HepG2 (cell line): Measurements from ENCODE around the gene BBS1. TPM values are rescaled to one million over a fixed set of nuclear protein-coding genes. Genes with fewer than 3 reads are reported as not detected.

Experiments
- ATAC-seq: fragments of 200-7000 bp; cut with Tn5 transposase; 3 replicates; pipeline ENCODE4 v1.9.1; 2020; ENCODE audit warnings: mild to moderate bottlenecking, moderate library complexity
- BruUV-seq: library from RNA; stranded (reverse); fragments of 400-500 nt; replicated peaks from 2 replicates; lab custom pipeline; 2021; lab: Mats Ljungman, UMichigan
- CTCF ChIA-PET: fragments of 300-600 bp; formaldehyde crosslinking; extraction: SDS; loops from one replicate; lab custom pipeline; 2021; ENCODE audit warnings: low total read pairs, inconsistent platforms, low intra/inter-chr PET ratio; lab: Yijun Ruan, JAX
- POLR2A ChIA-PET: fragments of 350-600 bp; sonication (Branson Sonifier 250); formaldehyde crosslinking; loops from one replicate; lab custom pipeline; 2020; ENCODE audit warnings: antibody characterized with exemption, inconsistent platforms; lab: Yijun Ruan, JAX
- DNase-seq: peaks from one replicate; pipeline ENCODE4 v3.0.0-alpha.2; 2015; ENCODE audit warnings: low spot score
- FAIRE-seq: peaks from 3 replicates; lab custom pipeline; 2011; peaks lifted over from hg19 to GRCh38; lab: Jason Lieb, UNC
- H2AFZ ChIP-seq: one replicate; pipeline ENCODE4 v1.6.1; 2011; ENCODE audit warnings: low read length, inconsistent platforms
- H3K27ac ChIP-seq: fragments of 300-600 bp; 3 replicates; pipeline ENCODE4 v1.8.0; 2011; ENCODE audit warnings: mixed run types, mild to moderate bottlenecking, mixed read lengths, low read length, inconsistent platforms; ENCODE audit not compliant: insufficient read depth; ENCODE audit errors: extremely low read length
- H3K27me3 ChIP-seq, 2 experiments: fragments of 200-600 bp in 1 of 2; 2 replicates in 1 of 2; 3 replicates in 1 of 2; pipeline versions ENCODE4 v1.6.0 to v1.8.0; 2011; ENCODE audit warnings: low read length in 2 of 2, mild to moderate bottlenecking in 2 of 2, moderate library complexity in 2 of 2, inconsistent platforms in 1 of 2; ENCODE audit not compliant: insufficient read depth in 2 of 2, control insufficient read depth in 1 of 2
- H3K36me3 ChIP-seq, 2 experiments: fragments of 200-600 bp in 1 of 2; replicated peaks in 1 of 2; 2 replicates in 1 of 2; 3 replicates in 1 of 2; pipeline versions ENCODE4 v1.5.1 to v1.8.0; 2011; ENCODE audit warnings: low read length in 2 of 2, inconsistent platforms in 1 of 2; ENCODE audit not compliant: insufficient read depth in 2 of 2, control insufficient read depth in 1 of 2
- H3K4me1 ChIP-seq: 2 replicates; pipeline ENCODE4 v1.5.1; 2012; ENCODE audit warnings: low read length, inconsistent platforms; ENCODE audit not compliant: insufficient read depth
- H3K4me2 ChIP-seq: 2 replicates; pipeline ENCODE4 v1.6.0; 2011; ENCODE audit warnings: low read depth, low read length, inconsistent platforms
- H3K4me3 ChIP-seq, 3 experiments: fragments of 200-600 bp in 1 of 3; sonication (generic), shearing (Covaris generic) in 1 of 3; replicated peaks in 1 of 3; 2 replicates each; pipeline ENCODE4 v1.5.1; 2011 to 2016; ENCODE audit warnings: low read length in 3 of 3, inconsistent platforms in 2 of 3, low read depth in 2 of 3, mild to moderate bottlenecking in 2 of 3, control low read depth in 1 of 3, mixed read lengths in 1 of 3; ENCODE audit not compliant: insufficient read depth in 1 of 3
- H3K79me2 ChIP-seq: one replicate; pipeline ENCODE4 v1.6.1; 2011; ENCODE audit warnings: low read length, inconsistent platforms; ENCODE audit not compliant: insufficient read depth
- H3K9ac ChIP-seq: 2 replicates; pipeline ENCODE4 v1.6.0; 2011; ENCODE audit warnings: mild to moderate bottlenecking, low read depth, low read length, inconsistent platforms; ENCODE audit not compliant: insufficient read depth
- H3K9me3 ChIP-seq: 2 replicates; pipeline ENCODE4 v1.5.1; 2012; ENCODE audit warnings: mild to moderate bottlenecking, low read length
- H4K20me1 ChIP-seq: 2 replicates; pipeline ENCODE4 v1.6.0; 2011; ENCODE audit warnings: inconsistent platforms, mild to moderate bottlenecking, low read length, moderate library complexity; ENCODE audit not compliant: insufficient read depth
- CENPX ChIP-seq: sonication (generic); formaldehyde crosslinking; IDR thresholded peaks from 2 replicates; pipeline ENCODE4 v1.9.0; 2021; ENCODE audit warnings: mild to moderate bottlenecking, missing genetic modification reagents, moderate library complexity
- EHMT2 ChIP-seq: fragments of 200-600 bp; sonication (generic); IDR thresholded peaks from 2 replicates; pipeline ENCODE4 v1.7.0; 2017; ENCODE audit warnings: antibody characterized with exemption, low read depth, low read length, borderline replicate concordance
- FIP1L1 ChIP-seq: fragments of 200-400 bp; formaldehyde crosslinking; IDR thresholded peaks from 2 replicates; pipeline ENCODE4 v1.6.1; 2018; ENCODE audit warnings: low read depth, mild to moderate bottlenecking, low read length, moderate library complexity, borderline replicate concordance; ENCODE audit not compliant: insufficient read depth
- HOXA7 ChIP-seq: sonication (generic); formaldehyde crosslinking; IDR thresholded peaks from 2 replicates; pipeline ENCODE4 v1.8.1; 2022; ENCODE audit warnings: mild to moderate bottlenecking, missing genetic modification reagents, moderate library complexity
- MAFK ChIP-seq, 2 experiments: IDR thresholded peaks in 1 of 2; conservative IDR thresholded peaks in 1 of 2; 2 replicates each; pipeline ENCODE4 v1.6.1; 2011; ENCODE audit warnings: improper control_type of control experiment in 2 of 2, low read length in 2 of 2
- REST ChIP-seq, 2 experiments: IDR thresholded peaks; 2 replicates each; pipeline ENCODE4 v1.6.1; 2011 to 2012; ENCODE audit warnings: low read length in 2 of 2, borderline replicate concordance in 1 of 2, low read depth in 1 of 2, mild to moderate bottlenecking in 1 of 2, moderate library complexity in 1 of 2
- TCF12 ChIP-seq, 2 experiments: fragments of 450-650 bp in 1 of 2; sonication (generic) in 1 of 2; formaldehyde crosslinking in 1 of 2; IDR thresholded peaks; 2 replicates each; pipeline versions ENCODE4 v1.6.1 to v1.8.0; 2017 to 2022; ENCODE audit warnings: antibody characterized with exemption in 1 of 2, mild to moderate bottlenecking in 1 of 2, missing genetic modification reagents in 1 of 2, moderate library complexity in 1 of 2
- TP53 ChIP-seq: sonication (generic); formaldehyde crosslinking; conservative IDR thresholded peaks from 2 replicates; pipeline ENCODE4 v1.4.0; 2020; ENCODE audit warnings: missing genetic modification reagents
- TRIM24 ChIP-seq: sonication (generic); formaldehyde crosslinking; IDR thresholded peaks from 2 replicates; pipeline ENCODE4 v1.8.0; 2022; ENCODE audit warnings: mild to moderate bottlenecking, missing genetic modification reagents
- ZFP1 ChIP-seq: IDR thresholded peaks from 2 replicates; pipeline ENCODE4 v1.6.1; 2016
- ZNF317 ChIP-seq: sonication (generic); formaldehyde crosslinking; IDR thresholded peaks from 2 replicates; pipeline ENCODE4 v1.5.0; 2020; ENCODE audit warnings: mild to moderate bottlenecking, missing genetic modification reagents
- ZNF431 ChIP-seq: sonication (generic); formaldehyde crosslinking; IDR thresholded peaks from 2 replicates; pipeline ENCODE4 v1.9.0; 2022; ENCODE audit warnings: missing genetic modification reagents, low read depth, mild to moderate bottlenecking, borderline replicate concordance
- ZNF543 ChIP-seq: sonication (generic); formaldehyde crosslinking; IDR thresholded peaks from 2 replicates; pipeline ENCODE4 v1.4.0; 2020; ENCODE audit warnings: mild to moderate bottlenecking, missing genetic modification reagents
- ZNF572 ChIP-seq: sonication (generic); formaldehyde crosslinking; IDR thresholded peaks from 2 replicates; pipeline ENCODE4 v1.5.1; 2020; ENCODE audit warnings: mild to moderate bottlenecking, missing genetic modification reagents
- ZNF790 ChIP-seq: sonication (generic); formaldehyde crosslinking; IDR thresholded peaks from 2 replicates; pipeline ENCODE4 v1.8.0; 2022; ENCODE audit warnings: missing genetic modification reagents, mild to moderate bottlenecking, borderline replicate concordance
- WGBS: methylation state at CpG from one replicate; pipeline ENCODE4 v1.1.6; 2017; ENCODE audit warnings: low lambda C conversion rate; 5-methylcytosine and 5-hydroxymethylcytosine counted together
- in situ Hi-C: cut with HindIII; loops from 2 replicates; pipeline ENCODE4 v1.10.0; 2017; ENCODE audit warnings: low pct_unique_long_range_greater_than_20kb; ENCODE audit not compliant: extremely low pct_ligation_motif_present
- intact Hi-C: fragments of 100-400 bp; cut with micrococcal nuclease; formaldehyde crosslinking; loops from one replicate; pipeline ENCODE4 v1.10.0; 2022; ENCODE audit not compliant: unreplicated experiment
- polyA plus RNA-seq, 8 experiments: library from polyadenylated mRNA; depleted of rRNA in 3 of 8; stranded (reverse) in 7 of 8; unstranded in 1 of 8; fragments of >200 nt; fragmentation: Illumina TruSeq in 4 of 8; extraction: Trizol in 4 of 8; gene quantifications; 2 replicates each; pipeline versions ENCODE4 v1.2.1 to v1.2.3, GENCODE V29; 2011 to 2016; ENCODE audit warnings: low read depth in 4 of 8, missing spikeins in 1 of 8, mixed read lengths in 1 of 8; ENCODE audit not compliant: insufficient read depth in 1 of 8
- total RNA-seq, 5 experiments: library from RNA; depleted of rRNA; stranded (reverse); fragments of >200 nt; fragmentation: Illumina TruSeq; extraction: Trizol; gene quantifications; 2 replicates each; pipeline ENCODE4 v1.2.3, GENCODE V29; 2016; ENCODE audit warnings: low read depth in 1 of 5
- TF ChIP-seq, protein P1 (sequence below): sonication (generic); formaldehyde crosslinking; IDR thresholded peaks from 2 replicates; pipeline ENCODE4 v1.5.0; 2020; ENCODE audit warnings: missing genetic modification reagents
- TF ChIP-seq, protein P2 (sequence below): sonication (generic); formaldehyde crosslinking; IDR thresholded peaks from 2 replicates; pipeline ENCODE4 v1.4.0; 2020; ENCODE audit warnings: missing genetic modification reagents

Gene BBS1
- total and polyA plus RNA-seq, 2 of the 13 experiments (the other 11 are each of a cell fraction or from before 2014, with no cell fraction given), result 11.7 to 14.1 TPM

- H3K9me3 ChIP-seq, result no peaks in the 10 kb centered on the region
- H4K20me1 ChIP-seq, result no peaks in the 10 kb centered on the region
- WGBS, result 95% methylated on average over 10 of the region's 10 CpGs
- H3K4me3 ChIP-seq, result no peak overlapping the region
- FAIRE-seq, result no peak
- ATAC-seq, result no peak
- H2AFZ ChIP-seq, result no peak overlapping the region
- H3K27me3 ChIP-seq, result no peaks in the 10 kb centered on the region; a peak in 3 of 5 replicates
- ChIA-PET CTCF (no interaction called here), POLR2A (no interaction called here)
- no peaks in the 10 kb centered on the region for H3K79me2 ChIP-seq
- no peaks in the 10 kb centered on the region for H3K36me3 ChIP-seq
- no peak overlapping the region for H3K9ac ChIP-seq
- TF ChIP-seq ZNF317 (CRISPR knock-in tag), result no peak
- no peak for TF ChIP-seq ZFP1 (CRISPR knock-in tag)
- no peak for TF ChIP-seq HOXA7
- TF ChIP-seq, protein P1, sequence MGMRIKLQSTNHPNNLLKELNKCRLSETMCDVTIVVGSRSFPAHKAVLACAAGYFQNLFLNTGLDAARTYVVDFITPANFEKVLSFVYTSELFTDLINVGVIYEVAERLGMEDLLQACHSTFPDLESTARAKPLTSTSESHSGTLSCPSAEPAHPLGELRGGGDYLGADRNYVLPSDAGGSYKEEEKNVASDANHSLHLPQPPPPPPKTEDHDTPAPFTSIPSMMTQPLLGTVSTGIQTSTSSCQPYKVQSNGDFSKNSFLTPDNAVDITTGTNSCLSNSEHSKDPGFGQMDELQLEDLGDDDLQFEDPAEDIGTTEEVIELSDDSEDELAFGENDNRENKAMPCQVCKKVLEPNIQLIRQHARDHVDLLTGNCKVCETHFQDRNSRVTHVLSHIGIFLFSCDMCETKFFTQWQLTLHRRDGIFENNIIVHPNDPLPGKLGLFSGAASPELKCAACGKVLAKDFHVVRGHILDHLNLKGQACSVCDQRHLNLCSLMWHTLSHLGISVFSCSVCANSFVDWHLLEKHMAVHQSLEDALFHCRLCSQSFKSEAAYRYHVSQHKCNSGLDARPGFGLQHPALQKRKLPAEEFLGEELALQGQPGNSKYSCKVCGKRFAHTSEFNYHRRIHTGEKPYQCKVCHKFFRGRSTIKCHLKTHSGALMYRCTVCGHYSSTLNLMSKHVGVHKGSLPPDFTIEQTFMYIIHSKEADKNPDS (CRISPR knock-in tag), result no peak
- no peak for TF ChIP-seq ZNF572
- no peak for TF ChIP-seq MAFK (conservative IDR thresholded peaks at IDR 0.05 in 1 of 2, IDR thresholded peaks at IDR 0.05 in 1 of 2; ENCODE audit: low read length in 2 of 2)
- no peak for TF ChIP-seq EHMT2
- TF ChIP-seq TP53 (CRISPR knock-in tag), result no peak
- TF ChIP-seq ZNF543 (CRISPR knock-in tag), result no peak
- TF ChIP-seq TCF12 (IDR thresholded peaks at IDR 0.05), result no peak
- no peak for TF ChIP-seq TCF12 (CRISPR knock-in tag; IDR thresholded peaks at IDR 0.05)
- no peak for TF ChIP-seq ZNF790 (CRISPR knock-in tag)
- no peak for TF ChIP-seq ZNF431
- no peak for TF ChIP-seq FIP1L1
- TF ChIP-seq REST (IDR thresholded peaks at IDR 0.05; ENCODE audit: borderline replicate concordance in 1 of 2, low read depth in 1 of 2, low read length in 2 of 2), result no peak
- TF ChIP-seq, protein P2, sequence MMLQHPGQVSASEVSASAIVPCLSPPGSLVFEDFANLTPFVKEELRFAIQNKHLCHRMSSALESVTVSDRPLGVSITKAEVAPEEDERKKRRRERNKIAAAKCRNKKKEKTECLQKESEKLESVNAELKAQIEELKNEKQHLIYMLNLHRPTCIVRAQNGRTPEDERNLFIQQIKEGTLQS, result no peak
- TF ChIP-seq CENPX (CRISPR knock-in tag), result no peak
- no peak for TF ChIP-seq TRIM24 (CRISPR knock-in tag)
- no peak for DNase-seq
- in situ Hi-C loops (no loop called here), intact Hi-C loops (no loop called here)
- H3K4me1 ChIP-seq, result peaks cover 19% of the 10 kb centered on the region
- H3K4me2 ChIP-seq, result no peak overlapping the region
- H3K27ac ChIP-seq, result no peak overlapping the region
- BruUV-seq, result no TSS peak
Observed at GRCh38 chr11:66542362-66542761, 31.9 kb downstream of the BBS1 start.
